Nephron progenitor cell (in vitro differentiated cells): ENCODE measurements around the gene WBP4.
"Not testable (repeated sequence)": the region's sequence is repeated elsewhere in the genome, so short reads cannot be mapped to it uniquely, and the experiment has no call there.

Source experiments
- DNase-seq: peaks from one replicate; pipeline ENCODE4 v3.0.0; 2021
- H3K27ac Mint-ChIP-seq: 2 replicates; pipeline ENCODE4 v1.8.0; 2021; ENCODE audit warnings: mild to moderate bottlenecking, moderate library complexity, mixed read lengths
- H3K27me3 Mint-ChIP-seq: 2 replicates; pipeline ENCODE4 v1.8.0; 2021; ENCODE audit warnings: mild to moderate bottlenecking, low read depth, mixed read lengths; ENCODE audit not compliant: poor library complexity
- H3K36me3 Mint-ChIP-seq: 2 replicates; pipeline ENCODE4 v1.8.0; 2021; ENCODE audit warnings: low read depth, mixed read lengths
- H3K4me1 Mint-ChIP-seq: 2 replicates; pipeline ENCODE4 v1.8.0; 2021; ENCODE audit warnings: mixed read lengths
- H3K4me3 Mint-ChIP-seq: 2 replicates; pipeline ENCODE4 v1.8.0; 2021; ENCODE audit warnings: mild to moderate bottlenecking, moderate library complexity, mixed read lengths
- H3K9me3 Mint-ChIP-seq: 2 replicates; pipeline ENCODE4 v1.8.0; 2021; ENCODE audit warnings: mild to moderate bottlenecking, moderate library complexity, mixed read lengths
- TF ChIP-seq, protein P1 (sequence below): fragments of 200-600 bp; sonication (generic); IDR thresholded peaks from 2 replicates; pipeline ENCODE4 v1.5.0; 2021; ENCODE audit warnings: antibody characterized with exemption

The WBP4 gene

GRCh38 chr13:41079725-41080124 is 18.4 kb downstream of the WBP4 start:
- DNase-seq: no peak
- Mint-ChIP-seq H3K4me3 (no peak overlapping the region), H3K36me3 (peaks cover 67% of the 10 kb centered on the region), H3K27me3 (no peaks in the 10 kb centered on the region), H3K4me1 (no peaks in the 10 kb centered on the region), H3K9me3 (peaks cover 24% of the 10 kb centered on the region), H3K27ac (no peak overlapping the region)
- TF ChIP-seq, protein P1, sequence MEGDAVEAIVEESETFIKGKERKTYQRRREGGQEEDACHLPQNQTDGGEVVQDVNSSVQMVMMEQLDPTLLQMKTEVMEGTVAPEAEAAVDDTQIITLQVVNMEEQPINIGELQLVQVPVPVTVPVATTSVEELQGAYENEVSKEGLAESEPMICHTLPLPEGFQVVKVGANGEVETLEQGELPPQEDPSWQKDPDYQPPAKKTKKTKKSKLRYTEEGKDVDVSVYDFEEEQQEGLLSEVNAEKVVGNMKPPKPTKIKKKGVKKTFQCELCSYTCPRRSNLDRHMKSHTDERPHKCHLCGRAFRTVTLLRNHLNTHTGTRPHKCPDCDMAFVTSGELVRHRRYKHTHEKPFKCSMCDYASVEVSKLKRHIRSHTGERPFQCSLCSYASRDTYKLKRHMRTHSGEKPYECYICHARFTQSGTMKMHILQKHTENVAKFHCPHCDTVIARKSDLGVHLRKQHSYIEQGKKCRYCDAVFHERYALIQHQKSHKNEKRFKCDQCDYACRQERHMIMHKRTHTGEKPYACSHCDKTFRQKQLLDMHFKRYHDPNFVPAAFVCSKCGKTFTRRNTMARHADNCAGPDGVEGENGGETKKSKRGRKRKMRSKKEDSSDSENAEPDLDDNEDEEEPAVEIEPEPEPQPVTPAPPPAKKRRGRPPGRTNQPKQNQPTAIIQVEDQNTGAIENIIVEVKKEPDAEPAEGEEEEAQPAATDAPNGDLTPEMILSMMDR: no peak

DNA sequence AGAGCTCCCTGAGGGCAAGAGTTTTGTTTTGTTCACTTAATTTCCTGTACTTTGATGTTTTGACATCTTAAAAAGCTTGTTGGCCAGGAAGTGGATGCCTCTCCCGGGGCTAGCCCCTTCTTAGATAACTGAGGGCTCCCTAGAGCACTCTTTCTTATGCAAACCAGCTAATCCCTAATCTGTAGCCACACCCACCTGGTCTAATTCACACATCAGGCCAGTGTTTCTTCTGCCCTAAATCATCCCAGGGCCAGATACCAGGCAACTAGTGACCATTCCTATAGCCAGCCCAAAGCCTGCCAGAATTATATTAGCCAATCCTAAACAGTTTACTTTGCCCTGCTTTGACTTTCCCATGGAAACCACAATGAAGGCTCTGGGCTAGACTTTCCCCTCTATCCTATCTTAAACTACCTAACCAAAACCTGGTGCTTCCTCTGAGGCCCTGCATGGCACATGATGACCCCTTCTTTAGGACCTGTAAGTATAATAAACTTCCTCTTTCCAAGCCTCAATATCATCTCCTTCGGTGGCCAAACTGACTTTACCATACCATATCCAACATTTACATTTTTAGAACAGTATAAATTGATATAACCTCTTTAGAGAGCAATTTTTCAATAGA is 24.8 kb downstream of the WBP4 start:
- Mint-ChIP-seq H3K4me3 (no peak overlapping the region), H3K27me3 (no peaks in the 10 kb centered on the region), H3K9me3 (no peaks in the 10 kb centered on the region), H3K36me3 (peaks cover 21% of the 10 kb centered on the region), H3K27ac (peak overlapping the region; percentile 55), H3K4me1 (no peaks in the 10 kb centered on the region)
- DNase-seq: no peak
- TF ChIP-seq, protein P1: no peak

DNA sequence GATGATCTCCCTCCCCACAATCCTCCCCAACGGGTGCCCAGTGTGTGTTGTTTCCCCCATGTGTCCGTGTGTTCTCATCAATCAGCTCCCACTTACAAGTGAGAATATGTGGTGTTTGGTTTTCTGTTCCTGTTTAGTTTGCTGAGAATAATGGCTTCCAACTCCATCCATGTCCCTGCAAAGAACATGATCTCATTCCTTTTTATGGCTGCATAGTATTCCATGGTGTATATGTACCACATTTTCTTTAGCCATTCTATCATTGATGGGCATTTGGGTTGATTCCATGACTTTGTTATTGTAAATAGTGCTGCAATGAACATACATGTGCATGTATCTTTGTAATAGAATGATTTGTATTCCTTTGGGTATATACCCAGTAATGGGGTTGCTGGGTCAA is 34.4 kb downstream of the WBP4 start:
- H3K4me3 Mint-ChIP-seq, DNase-seq: not testable (repeated sequence)

GRCh38 chr13:41098761-41099160 is 37.5 kb downstream of the WBP4 start:
- TF ChIP-seq, protein P1: no peak
- H3K4me3 Mint-ChIP-seq: no peak overlapping the region
- H3K27me3 Mint-ChIP-seq: peaks cover 4% of the 10 kb centered on the region
- peaks cover 4% of the 10 kb centered on the region for H3K9me3 Mint-ChIP-seq
- DNase-seq: no peak
- H3K27ac Mint-ChIP-seq: no peak overlapping the region
- H3K36me3 Mint-ChIP-seq: no peaks in the 10 kb centered on the region
- no peaks in the 10 kb centered on the region for H3K4me1 Mint-ChIP-seq

More for the DNA sequence above, 34.4 kb downstream of the WBP4 start:
- not testable (repeated sequence) for H3K27ac Mint-ChIP-seq, H3K36me3 Mint-ChIP-seq, H3K4me1 Mint-ChIP-seq, H3K27me3 Mint-ChIP-seq, H3K9me3 Mint-ChIP-seq

DNA sequence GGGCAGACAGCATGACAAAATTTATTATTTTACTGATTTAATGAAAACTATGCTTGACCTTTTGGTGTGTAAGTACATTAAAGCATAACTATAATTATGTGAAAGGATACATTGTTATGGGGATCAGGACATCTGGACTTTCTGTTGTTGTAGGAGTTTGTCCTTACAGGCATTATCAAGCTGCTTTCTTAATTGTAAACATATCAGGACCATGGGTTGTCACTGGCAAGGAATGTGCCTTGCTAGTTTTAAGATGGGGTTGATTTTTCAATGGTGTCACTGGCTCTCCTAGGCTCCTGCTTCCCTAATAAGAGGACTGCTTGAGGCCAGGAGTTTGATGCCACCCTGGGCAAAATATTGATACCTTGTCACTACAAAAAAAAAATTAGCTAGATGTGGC is 38.7 kb downstream of the WBP4 start:
- peaks cover 4% of the 10 kb centered on the region for H3K9me3 Mint-ChIP-seq
- no peaks in the 10 kb centered on the region for H3K36me3 Mint-ChIP-seq
- no peak for DNase-seq
- peaks cover 2% of the 10 kb centered on the region for H3K27me3 Mint-ChIP-seq
- H3K4me3 Mint-ChIP-seq: no peak overlapping the region
- H3K4me1 Mint-ChIP-seq: no peaks in the 10 kb centered on the region
- TF ChIP-seq, protein P1: no peak
- H3K27ac Mint-ChIP-seq: no peak overlapping the region

GRCh38 chr13:41107104-41107571 is 45.8 kb downstream of the WBP4 start:
- Mint-ChIP-seq H3K27ac (no peak overlapping the region), H3K36me3 (no peaks in the 10 kb centered on the region), H3K27me3 (peaks cover 3% of the 10 kb centered on the region), H3K4me1 (no peaks in the 10 kb centered on the region), H3K4me3 (no peak overlapping the region), H3K9me3 (peaks cover 4% of the 10 kb centered on the region)
- DNase-seq: no peak
- TF ChIP-seq, protein P1: no peak
